D721Med (cell line): ENCODE results near the gene EEF1A2.

ENCODE experiments used
- DNase-seq: peaks from one replicate; pipeline ENCODE4 v3.0.0; 2011; ENCODE audit warnings: low spot score; ENCODE audit not compliant: insufficient read length
- FAIRE-seq: peaks from 2 replicates; lab custom pipeline; 2011; peaks lifted over from hg19 to GRCh38; lab: Jason Lieb, UNC
- TF ChIP-seq, protein P1 (sequence below): IDR thresholded peaks from 2 replicates; pipeline ENCODE4 v1.5.1; 2012; ENCODE audit warnings: mild to moderate bottlenecking, control low read depth; ENCODE audit not compliant: insufficient read depth; ENCODE audit errors: missing control alignments

The EEF1A2 gene

GRCh38 chr20:63470410-63470809 lies 28.5 kb downstream of the EEF1A2 start:
- DNase-seq (no peak), FAIRE-seq (no peak)
- TF ChIP-seq, protein P1, sequence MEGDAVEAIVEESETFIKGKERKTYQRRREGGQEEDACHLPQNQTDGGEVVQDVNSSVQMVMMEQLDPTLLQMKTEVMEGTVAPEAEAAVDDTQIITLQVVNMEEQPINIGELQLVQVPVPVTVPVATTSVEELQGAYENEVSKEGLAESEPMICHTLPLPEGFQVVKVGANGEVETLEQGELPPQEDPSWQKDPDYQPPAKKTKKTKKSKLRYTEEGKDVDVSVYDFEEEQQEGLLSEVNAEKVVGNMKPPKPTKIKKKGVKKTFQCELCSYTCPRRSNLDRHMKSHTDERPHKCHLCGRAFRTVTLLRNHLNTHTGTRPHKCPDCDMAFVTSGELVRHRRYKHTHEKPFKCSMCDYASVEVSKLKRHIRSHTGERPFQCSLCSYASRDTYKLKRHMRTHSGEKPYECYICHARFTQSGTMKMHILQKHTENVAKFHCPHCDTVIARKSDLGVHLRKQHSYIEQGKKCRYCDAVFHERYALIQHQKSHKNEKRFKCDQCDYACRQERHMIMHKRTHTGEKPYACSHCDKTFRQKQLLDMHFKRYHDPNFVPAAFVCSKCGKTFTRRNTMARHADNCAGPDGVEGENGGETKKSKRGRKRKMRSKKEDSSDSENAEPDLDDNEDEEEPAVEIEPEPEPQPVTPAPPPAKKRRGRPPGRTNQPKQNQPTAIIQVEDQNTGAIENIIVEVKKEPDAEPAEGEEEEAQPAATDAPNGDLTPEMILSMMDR: no peak

DNA sequence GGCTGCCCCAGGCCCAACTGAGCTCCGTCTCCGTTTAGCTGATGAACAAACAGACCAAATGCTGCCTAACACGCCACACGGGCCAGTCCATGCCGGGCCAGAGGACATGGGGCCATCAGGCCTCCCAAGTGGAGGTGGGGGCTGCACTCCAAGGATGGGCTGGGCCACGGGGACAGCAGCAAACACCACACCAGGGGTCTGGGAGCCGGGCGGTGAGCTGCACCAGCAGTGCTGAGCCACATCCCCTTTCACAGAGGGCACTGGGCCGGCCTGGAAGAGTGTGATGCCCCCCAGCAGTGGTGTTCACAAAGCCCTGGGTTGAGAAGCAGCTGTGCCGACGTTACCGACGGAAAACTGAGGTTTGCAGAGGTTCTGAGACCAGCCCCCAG lies 29.2 kb downstream of the EEF1A2 start:
- TF ChIP-seq, protein P1: no peak
- DNase-seq (no peak), FAIRE-seq (no peak)

- DNase-seq (no peak), FAIRE-seq (no peak)
- TF ChIP-seq, protein P1: no peak
Observed at GRCh38 chr20:63469019-63469712, 29.7 kb downstream of the EEF1A2 start.

DNA sequence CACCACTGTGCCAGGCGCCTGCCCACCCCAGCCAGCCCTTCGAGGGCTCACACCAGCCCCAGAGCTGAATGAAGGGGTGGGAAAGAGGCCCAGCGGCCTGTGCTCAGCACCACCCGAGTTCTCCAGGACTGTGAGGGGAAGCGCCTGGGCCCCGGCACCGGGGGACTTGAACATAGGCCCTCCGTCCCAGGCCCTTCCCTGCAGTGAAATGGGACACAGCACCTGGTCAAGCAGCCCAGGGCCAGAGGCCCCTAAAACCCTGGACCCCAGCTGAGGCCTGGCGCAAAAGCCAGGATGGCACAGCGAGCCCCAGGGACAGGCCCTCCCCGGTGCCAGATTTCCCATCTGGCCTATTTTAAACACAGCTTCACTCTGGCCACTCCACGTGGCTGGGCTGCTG lies 30.5 kb downstream of the EEF1A2 start:
- TF ChIP-seq, protein P1: no peak
- FAIRE-seq (no peak), DNase-seq (no peak)

DNA sequence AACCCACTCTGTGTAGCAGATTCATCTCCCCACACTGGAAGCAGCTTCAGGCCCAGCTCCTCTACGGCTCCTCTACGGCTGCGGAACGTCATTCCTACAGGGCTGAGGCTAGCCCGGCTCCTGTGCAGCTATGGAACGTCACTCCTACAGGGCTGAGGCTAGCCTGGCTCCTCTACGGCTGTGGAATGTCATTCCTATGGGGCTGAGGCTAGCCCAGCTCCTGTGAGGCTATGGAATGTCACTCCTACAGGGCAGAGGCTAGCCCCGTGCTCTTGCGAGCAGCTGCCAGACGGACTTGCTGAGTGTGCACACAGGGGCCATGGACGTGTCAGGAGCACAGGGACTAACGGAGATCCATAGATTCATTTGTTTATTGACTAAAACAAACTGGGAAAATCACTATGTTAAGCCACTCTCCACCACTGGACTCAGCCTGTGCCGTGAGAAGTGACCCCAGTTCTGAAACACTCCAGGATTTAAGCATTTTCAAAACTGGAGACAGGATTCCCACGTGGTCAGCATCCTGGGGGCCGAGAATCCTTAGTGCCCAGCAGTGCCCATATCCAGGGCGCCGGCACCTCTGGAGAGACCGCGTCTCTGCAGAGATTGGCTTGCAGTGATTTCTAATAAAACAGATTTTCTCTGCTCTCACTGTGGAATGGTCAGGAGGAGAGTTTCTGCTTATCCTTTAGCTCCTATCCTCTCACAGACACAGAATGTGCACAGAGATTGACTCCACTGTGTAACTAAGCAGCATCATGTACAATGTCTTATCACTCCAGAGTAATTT lies 31.4 kb downstream of the EEF1A2 start:
- no peak for DNase-seq
- TF ChIP-seq, protein P1: no peak

GRCh38 chr20:63466861-63467260 lies 32.0 kb downstream of the EEF1A2 start:
- no peak for FAIRE-seq

More for the DNA sequence above, 31.4 kb downstream of the EEF1A2 start:
- no peak for FAIRE-seq

More at GRCh38 chr20:63466861-63467260, 32.0 kb downstream of the EEF1A2 start:
- TF ChIP-seq, protein P1: no peak
- no peak for DNase-seq
